ENCODE measurements around the gene ONECUT2. TPM values are rescaled to one million over a fixed set of nuclear protein-coding genes. Genes with fewer than 3 reads are reported as not detected.

The ONECUT2 gene
- total and polyA plus RNA-seq, 3 donors from 2014 or later, result 0.69 to 0.93 (median 0.79) TPM

GRCh38 chr18:57397440-57398132 lies 37.6 kb upstream of the ONECUT2 start:
- Histone ChIP-seq H3K9me3 (no peaks in the 10 kb centered on the region), H3K4me3 (no peak overlapping the region), H3K36me3 (ENCODE audit: low read depth, missing control alignments) (no peaks in the 10 kb centered on the region), H3K4me1 (no peaks in the 10 kb centered on the region), H3K27me3 (no peaks in the 10 kb centered on the region), H3K27ac (no peak overlapping the region)
- intact Hi-C loops (cut with DNase I; ENCODE audit: low total_unique reads), result no loop called here
- no peak for DNase-seq
- WGBS, 2 donors, result 71 to 81% methylated on average over 2 of the region's 2 CpGs
- no peak for TF ChIP-seq CTCF (IDR thresholded peaks at IDR 0.05)
- TF ChIP-seq POLR2A (IDR thresholded peaks at IDR 0.05), result no peak

GRCh38 chr18:57404345-57404744 lies 30.8 kb upstream of the ONECUT2 start:
- H3K27me3 ChIP-seq, result no peaks in the 10 kb centered on the region
- intact Hi-C loops (cut with DNase I; ENCODE audit: low total_unique reads), result no loop called here
- H3K9me3 ChIP-seq, result no peaks in the 10 kb centered on the region
- no peak for DNase-seq
- TF ChIP-seq CTCF (IDR thresholded peaks at IDR 0.05) (no peak), POLR2A (IDR thresholded peaks at IDR 0.05) (no peak)
- H3K27ac ChIP-seq, result no peak overlapping the region
- H3K36me3 ChIP-seq (ENCODE audit: low read depth, missing control alignments), result no peaks in the 10 kb centered on the region
- H3K4me3 ChIP-seq, result no peak overlapping the region
- no peaks in the 10 kb centered on the region for H3K4me1 ChIP-seq

- Histone ChIP-seq H3K36me3 (ENCODE audit: low read depth, missing control alignments) (no peaks in the 10 kb centered on the region), H3K27ac (no peak overlapping the region), H3K9me3 (no peaks in the 10 kb centered on the region), H3K27me3 (no peaks in the 10 kb centered on the region), H3K4me3 (no peak overlapping the region), H3K4me1 (no peaks in the 10 kb centered on the region)
- TF ChIP-seq CTCF (IDR thresholded peaks at IDR 0.05) (no peak), POLR2A (IDR thresholded peaks at IDR 0.05) (no peak)
- DNase-seq, result no peak
- intact Hi-C loops (cut with DNase I; ENCODE audit: low total_unique reads), result no loop called here
These were observed 25.5 kb upstream of the ONECUT2 start for GRCh38 chr18:57409650-57410049.

GRCh38 chr18:57410749-57411148 lies 24.4 kb upstream of the ONECUT2 start:
- H3K27me3 ChIP-seq, result no peaks in the 10 kb centered on the region
- H3K27ac ChIP-seq, result no peak overlapping the region
- intact Hi-C loops (cut with DNase I; ENCODE audit: low total_unique reads), result no loop called here
- no peak overlapping the region for H3K4me3 ChIP-seq
- H3K9me3 ChIP-seq, result no peaks in the 10 kb centered on the region
- 54 to 63% methylated on average over 3 of the region's 3 CpGs for WGBS, 2 donors
- no peaks in the 10 kb centered on the region for H3K4me1 ChIP-seq
- H3K36me3 ChIP-seq (ENCODE audit: low read depth, missing control alignments), result no peaks in the 10 kb centered on the region
- no peak for DNase-seq
- TF ChIP-seq CTCF (IDR thresholded peaks at IDR 0.05) (no peak), POLR2A (IDR thresholded peaks at IDR 0.05) (no peak)

- intact Hi-C loops (cut with DNase I; ENCODE audit: low total_unique reads), result no loop called here
- no peak for DNase-seq
- TF ChIP-seq CTCF (IDR thresholded peaks at IDR 0.05) (no peak), POLR2A (IDR thresholded peaks at IDR 0.05) (no peak)
- Histone ChIP-seq H3K4me3 (no peak overlapping the region), H3K9me3 (no peaks in the 10 kb centered on the region), H3K27me3 (no peaks in the 10 kb centered on the region), H3K36me3 (ENCODE audit: low read depth, missing control alignments) (no peaks in the 10 kb centered on the region), H3K27ac (no peak overlapping the region), H3K4me1 (no peaks in the 10 kb centered on the region)
- WGBS, 2 donors, result 84 to 86% methylated on average over 4 of the region's 4 CpGs
These were observed 18.6 kb upstream of the ONECUT2 start for GRCh38 chr18:57416542-57416941.

Measured in testis (tissue), 3 donors.